ENCODE measurements around the gene CEBPZOS. TPM values are rescaled to one million over a fixed set of nuclear protein-coding genes. Genes with fewer than 3 reads are reported as not detected.
A peak's percentile ranks its signal among the peaks of the same experiment; 100 is the strongest.

Gene CEBPZOS
- 27.7 and 48.4 TPM in 2 replicates for total RNA-seq (2014; rRNA removed; shearing (Covaris generic))

DNA sequence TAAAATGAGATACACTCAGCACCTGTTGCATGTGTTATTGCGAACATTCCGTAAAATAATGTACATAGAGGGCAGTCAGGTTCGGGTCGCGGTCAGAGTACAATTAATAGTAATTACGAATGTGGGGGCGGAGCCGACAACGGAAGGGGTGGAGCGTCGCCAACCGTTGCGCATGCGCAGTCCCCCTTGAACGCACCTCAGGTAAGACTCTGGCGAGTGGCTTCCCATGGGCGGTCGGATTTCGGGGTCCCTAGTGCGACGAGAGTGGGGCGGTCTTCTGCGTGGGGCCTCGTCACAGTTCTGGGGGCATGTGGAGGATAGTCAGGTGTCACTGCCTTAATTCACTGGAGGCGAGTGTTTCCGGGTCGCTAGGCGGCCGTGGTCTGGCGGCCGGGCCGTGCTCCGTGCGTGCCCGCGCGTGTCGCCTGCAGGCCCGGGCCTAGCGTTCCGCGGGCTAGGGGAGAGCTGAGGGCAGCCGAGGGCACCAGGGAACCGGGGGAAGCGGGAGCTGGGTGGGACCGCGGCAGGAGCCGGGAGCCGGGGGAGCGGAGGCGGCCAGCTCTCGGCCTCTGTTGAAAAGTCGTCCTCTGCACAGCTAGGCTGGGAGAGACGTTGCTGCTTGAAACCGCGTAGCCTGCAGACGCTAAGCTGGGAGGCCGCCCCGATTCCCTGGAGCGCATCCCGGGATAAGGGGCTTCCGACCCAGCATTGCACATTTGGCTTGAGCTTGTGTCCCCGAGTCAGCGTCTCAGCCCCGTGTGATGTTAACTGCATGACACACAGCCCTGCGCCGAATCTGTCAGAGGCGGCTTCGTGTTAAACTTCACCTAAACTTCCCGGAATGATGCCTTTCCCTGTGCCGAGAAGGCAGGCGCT lies at the start of gene CEBPZOS:
Gene CEBPZOS (plus strand): TSS at position 177 of the 876 bp plus-strand sequence. CDS start 3,209 bp downstream, outside the sequence.
- peak; percentile 65 for DNase-seq (ENCODE audit: low read depth)

- DNase-seq (ENCODE audit: low read depth): no peak
Measured at GRCh38 chr2:37148325-37148724, 48.0 kb upstream of the CEBPZOS start.

DNA sequence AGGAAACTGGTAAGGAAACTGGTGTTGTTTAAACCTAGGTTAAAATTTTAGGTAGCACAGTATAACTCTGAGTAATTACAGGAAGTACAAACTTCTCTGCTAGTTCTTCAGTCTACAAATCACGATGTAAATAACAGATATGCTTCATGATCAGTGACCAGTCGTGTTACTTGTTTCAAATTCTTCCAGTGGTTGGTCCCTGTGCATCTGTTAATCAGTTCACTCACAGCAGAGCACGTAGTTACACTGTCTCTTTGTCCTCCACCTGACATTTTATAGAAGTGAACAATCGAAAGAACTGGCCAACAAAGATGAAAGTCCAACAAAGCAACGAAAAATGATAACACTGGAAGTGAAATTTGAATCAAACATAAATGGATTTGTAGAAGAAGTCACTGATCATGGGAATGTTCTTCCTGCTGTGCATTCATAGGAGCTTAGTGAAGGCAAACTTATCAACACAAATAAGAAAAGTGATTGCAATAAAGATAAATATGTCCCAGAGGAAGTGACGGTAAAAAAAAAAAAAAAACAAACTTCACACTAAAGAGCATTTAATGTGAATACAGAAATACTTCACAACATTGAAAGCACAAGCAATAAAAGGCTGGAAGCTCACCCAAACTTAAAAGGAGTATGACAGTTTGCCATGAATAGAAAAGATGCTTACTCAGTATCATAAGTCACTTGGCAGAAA lies 46.5 kb upstream of the CEBPZOS start:
- DNase-seq (ENCODE audit: low read depth): no peak

GRCh38 chr2:37153224-37153623 lies 43.1 kb upstream of the CEBPZOS start:
- DNase-seq (ENCODE audit: low read depth): no peak

DNA sequence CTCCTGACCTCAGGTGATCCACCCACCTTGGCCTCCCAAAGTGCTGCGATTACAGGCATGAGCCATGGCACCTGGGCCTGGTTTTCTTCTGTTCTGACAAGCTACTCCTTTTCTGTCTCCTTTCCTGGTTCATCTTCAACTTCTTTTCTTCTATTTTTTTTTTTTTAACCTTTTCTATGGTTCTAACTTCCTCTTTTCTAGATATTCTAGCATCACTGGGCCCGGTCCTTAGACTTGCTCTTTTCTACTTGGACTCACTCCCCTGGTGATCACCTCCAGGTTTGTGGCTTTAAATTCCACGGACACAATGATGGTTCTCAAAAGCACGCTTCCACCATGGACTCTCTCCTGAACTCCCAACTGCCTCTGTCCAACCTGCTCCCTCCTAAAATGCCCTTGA lies 41.5 kb upstream of the CEBPZOS start:
- no peak for DNase-seq (ENCODE audit: low read depth)

DNA sequence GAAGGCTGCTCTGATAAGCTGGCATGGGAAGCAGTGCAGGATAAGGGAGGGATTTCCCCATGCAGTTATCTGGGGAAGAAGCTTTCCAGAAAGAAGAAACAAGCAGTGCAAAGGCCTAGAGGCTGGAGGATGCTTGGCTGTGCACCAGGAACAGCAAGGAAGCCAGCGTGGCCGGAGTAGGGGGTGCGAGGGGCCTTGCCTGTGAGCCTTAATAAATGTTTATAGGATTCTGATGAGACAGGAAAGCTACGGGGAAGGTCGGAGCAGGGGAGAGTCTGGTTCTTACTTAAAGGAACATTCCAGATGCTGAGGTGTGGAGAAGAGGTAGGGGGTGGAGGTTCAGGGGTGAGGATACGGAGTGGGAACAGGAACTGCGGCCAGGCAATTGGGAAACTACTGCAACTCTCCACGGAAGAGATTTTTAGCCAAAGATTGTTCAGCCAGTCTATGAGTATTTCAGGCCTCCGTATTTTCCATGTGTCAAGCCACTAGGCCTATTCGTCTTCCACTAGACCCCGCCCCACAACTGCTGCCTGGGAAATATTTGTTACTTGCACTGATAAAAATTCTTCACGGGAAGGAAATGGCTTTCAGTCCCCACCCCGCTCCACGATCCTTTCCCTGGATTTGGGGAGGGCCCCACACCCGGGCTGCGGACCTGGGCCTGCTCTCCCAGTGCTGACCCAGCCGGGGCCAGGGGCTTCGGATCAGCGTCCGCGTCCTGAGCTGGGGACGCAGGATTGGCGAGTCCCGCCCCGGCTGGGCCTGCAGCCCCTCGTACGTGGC lies 40.0 kb upstream of the CEBPZOS start:
- DNase-seq (ENCODE audit: low read depth): peak; percentile 58

DNA sequence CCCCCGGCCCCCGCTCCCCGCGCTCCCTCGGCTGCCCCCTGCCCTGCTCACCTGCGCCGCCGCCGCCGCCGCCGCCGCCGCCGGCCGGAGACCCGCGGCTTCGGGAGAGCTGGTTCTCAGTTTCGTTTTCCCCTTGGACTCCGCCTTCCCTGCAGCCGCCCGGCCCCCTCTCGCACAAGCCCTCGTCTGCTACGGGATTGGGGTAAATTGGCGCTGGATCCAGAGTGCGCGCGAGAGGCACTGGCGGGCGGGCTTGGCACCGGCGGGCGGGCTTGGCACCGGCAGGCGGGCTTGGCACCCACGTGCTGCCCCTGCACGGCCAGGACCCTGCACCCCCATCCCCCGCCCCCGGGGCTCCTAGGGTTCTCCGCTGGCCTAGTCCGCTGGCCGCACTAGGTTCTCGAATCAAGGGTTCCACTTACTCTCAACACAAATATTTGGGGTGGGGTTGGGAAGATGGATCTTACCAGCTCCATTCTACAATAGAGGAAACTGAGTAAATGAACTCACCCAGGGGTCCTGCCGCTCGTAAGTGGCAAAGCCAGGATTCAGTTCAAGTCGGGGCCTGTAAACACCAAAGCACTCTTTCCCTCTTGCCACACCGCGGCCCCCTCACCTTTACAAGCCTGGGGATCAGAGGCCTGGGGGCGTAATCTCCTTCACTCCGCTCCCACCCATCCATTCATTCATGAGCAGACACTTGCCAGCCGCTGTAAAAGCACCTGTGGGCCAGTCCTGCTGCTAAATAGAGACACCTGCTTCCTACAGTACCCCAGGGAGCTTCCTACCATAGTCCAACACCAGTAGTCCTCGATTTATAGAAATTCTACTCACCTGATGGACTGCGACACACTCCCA lies 39.2 kb upstream of the CEBPZOS start, which contains the start of gene EIF2AK2:
Gene EIF2AK2 (minus strand): TSS at position 124 of the 858 bp plus-strand sequence. CDS start 9,174 bp downstream, outside the sequence.
- DNase-seq (ENCODE audit: low read depth): peak; percentile 88

GRCh38 chr2:37164757-37165156 lies 31.5 kb upstream of the CEBPZOS start:
- DNase-seq (ENCODE audit: low read depth): no peak

DNA sequence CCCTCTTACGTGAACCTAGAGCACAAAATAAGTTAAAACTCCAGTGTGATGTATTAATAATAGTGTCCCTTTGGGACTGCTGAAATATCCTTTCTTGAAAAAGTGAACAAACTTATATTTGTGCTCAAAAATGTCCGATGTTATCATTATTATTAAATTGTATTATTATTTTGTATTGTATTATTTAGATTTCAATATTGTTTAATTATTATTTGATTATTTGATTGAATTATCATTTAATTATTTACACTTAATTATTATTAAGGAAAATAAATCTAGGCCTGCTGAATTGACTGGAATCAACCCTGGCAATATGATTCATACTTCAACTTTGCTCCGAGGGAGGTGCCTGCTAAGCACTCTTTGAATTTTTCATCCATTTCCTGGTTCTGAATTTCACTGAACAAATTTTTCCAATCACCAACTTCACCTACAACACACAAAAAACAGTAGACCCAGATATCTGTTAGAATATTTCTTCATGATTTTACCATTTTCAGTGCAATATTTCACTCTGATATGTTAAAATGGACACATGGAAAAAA lies 28.6 kb upstream of the CEBPZOS start:
- no peak for DNase-seq (ENCODE audit: low read depth)

- peak; percentile 49 for DNase-seq (ENCODE audit: low read depth)
Measured at GRCh38 chr2:37168217-37168981, 27.9 kb upstream of the CEBPZOS start.

DNA sequence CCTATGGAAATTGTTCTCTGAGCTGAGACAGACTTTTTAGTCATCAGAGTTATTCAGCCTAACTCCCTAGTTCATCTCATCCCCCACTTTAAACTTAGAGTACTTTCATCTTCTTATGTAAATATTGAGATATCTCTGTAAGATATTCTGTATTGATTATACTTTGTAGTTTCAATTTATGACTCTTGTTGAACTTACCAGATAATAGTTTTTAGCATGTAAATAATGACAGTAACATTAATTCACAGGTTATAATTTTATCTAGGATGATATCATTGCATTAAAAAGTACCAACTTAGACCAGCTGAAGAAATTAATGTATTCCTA lies 24.7 kb upstream of the CEBPZOS start:
- no peak for DNase-seq (ENCODE audit: low read depth)

- no peak for DNase-seq (ENCODE audit: low read depth)
Measured at GRCh38 chr2:37173741-37174140, 22.6 kb upstream of the CEBPZOS start.

- DNase-seq (ENCODE audit: low read depth): no peak
Measured at GRCh38 chr2:37180006-37180639, 16.2 kb upstream of the CEBPZOS start.

DNA sequence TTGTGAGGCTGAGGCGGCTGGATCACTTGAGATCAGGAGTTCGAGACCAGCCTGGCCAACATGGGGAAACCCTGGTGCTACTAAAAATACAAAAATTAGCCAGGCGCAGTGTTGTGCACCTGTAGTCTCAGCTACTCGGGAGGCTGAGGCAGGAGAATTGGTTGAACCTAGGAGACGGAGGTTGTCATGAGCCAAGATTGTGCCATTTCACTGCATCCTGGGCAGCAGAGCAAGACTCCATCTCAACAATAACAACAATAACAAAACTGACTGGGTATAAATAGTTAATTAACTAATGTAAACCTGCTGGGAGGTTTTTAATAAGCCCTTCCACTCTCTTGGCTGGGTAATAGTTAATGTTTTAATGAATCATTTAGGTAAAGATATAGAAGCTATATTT lies 15.7 kb upstream of the CEBPZOS start:
- DNase-seq (ENCODE audit: low read depth): no peak

GRCh38 chr2:37181726-37182684 lies 14.3 kb upstream of the CEBPZOS start:
- peak; percentile 76 for DNase-seq (ENCODE audit: low read depth)

GRCh38 chr2:37188570-37188969 lies 7.7 kb upstream of the CEBPZOS start, which contains the start of gene SULT6B1:
Gene SULT6B1, minus strand, starts transcription at chr2:37188670. Its CDS starts 30 bp downstream, at chr2:37188640.
- no peak for DNase-seq (ENCODE audit: low read depth)

- peak; percentile 90 for DNase-seq (ENCODE audit: low read depth)
Measured at GRCh38 chr2:37189452-37190153, 6.7 kb upstream of the CEBPZOS start.

DNA sequence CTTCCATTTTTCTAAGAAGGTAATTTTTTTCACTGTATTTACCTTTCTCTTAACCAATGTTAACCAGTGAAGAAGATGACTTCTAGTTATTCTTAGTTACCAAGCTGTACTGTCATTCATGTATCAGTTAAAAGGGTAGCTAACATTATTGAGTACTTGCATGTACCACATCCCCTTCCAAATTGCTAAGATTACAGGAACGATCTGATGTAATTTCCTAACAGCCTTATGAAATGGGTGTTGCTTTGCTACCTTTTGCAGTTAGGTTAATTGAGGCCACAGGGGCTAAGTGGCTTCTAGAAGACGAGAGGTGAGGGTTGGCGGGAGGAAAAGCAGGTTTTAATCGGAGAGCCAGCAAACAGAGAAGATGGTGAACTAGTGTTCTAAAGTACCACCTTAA lies 6.0 kb upstream of the CEBPZOS start:
- DNase-seq (ENCODE audit: low read depth): no peak

All from M059J (cell line).